Measurements from ENCODE around the gene CHDH. TPM values are rescaled to one million over a fixed set of nuclear protein-coding genes. Genes with fewer than 3 reads are reported as not detected.

CHDH gene
- total and polyA plus RNA-seq, 2 experiments from 2014 or later, result 2.3 to 6.6 TPM

- H3K9me2 ChIP-seq (ENCODE audit: insufficient read depth), result no peaks in the 10 kb centered on the region
- peaks cover 12% of the 10 kb centered on the region; the same call in 1 of the 3 replicates for H3K36me3 Mint-ChIP-seq (ENCODE audit: low read depth)
- TF ChIP-seq CTCF (conservative IDR thresholded peaks at IDR 0.05; ENCODE audit: low read depth in 2 of 2) (no peak), ZNF331 (CRISPR knock-in tag; IDR thresholded peaks at IDR 0.05; ENCODE audit: low read depth) (no peak), ETS1 (IDR thresholded peaks at IDR 0.05) (no peak), REST (IDR thresholded peaks at IDR 0.05; ENCODE audit: unreplicated experiment) (no peak), NANOG (IDR thresholded peaks at IDR 0.05; ENCODE audit: borderline replicate concordance) (no peak), ZNF114 (CRISPR knock-in tag; IDR thresholded peaks at IDR 0.05) (no peak), CREB1 (CRISPR knock-in tag; IDR thresholded peaks at IDR 0.05; ENCODE audit: low read depth) (no peak), EZH2 (IDR thresholded peaks at IDR 0.05; ENCODE audit: low read depth, unreplicated experiment) (no peak)
- H3K79me2 ChIP-seq (replicated peaks; ENCODE audit: insufficient read depth), result no peaks in the 10 kb centered on the region
- no peak overlapping the region for H3K4me3 Mint-ChIP-seq
- H3K27ac ChIP-seq (ENCODE audit: low read depth), result no peak overlapping the region
- H3K27me3 Mint-ChIP-seq (ENCODE audit: insufficient read depth, low read depth, poor library complexity), result peaks cover 2% of the 10 kb centered on the region
- H3K9me3 Mint-ChIP-seq, result no peaks in the 10 kb centered on the region
- no peak for ATAC-seq
- no peak overlapping the region for H3K4me2 ChIP-seq
- no peaks in the 10 kb centered on the region for H3K4me1 ChIP-seq (ENCODE audit: insufficient read depth)
- H3K27me3 ChIP-seq (ENCODE audit: insufficient read depth), result no peaks in the 10 kb centered on the region
- H2AFZ ChIP-seq, result no peak overlapping the region
- H3K4me3 ChIP-seq, result no peak overlapping the region
- no peak for DNase-seq (ENCODE audit: low spot score)
- H3K36me3 ChIP-seq (ENCODE audit: insufficient read depth), result no peaks in the 10 kb centered on the region; the same call in 1 of the 2 replicates
- no peak overlapping the region for H3K27ac Mint-ChIP-seq
- H3F3A ChIP-seq (replicated peaks; ENCODE audit: low read depth), result no peaks in the 10 kb centered on the region
- no peaks in the 10 kb centered on the region for H3K4me1 Mint-ChIP-seq
- H4K20me1 ChIP-seq (replicated peaks; ENCODE audit: insufficient read depth), result no peaks in the 10 kb centered on the region
These were observed 27.7 kb downstream of the CHDH start for GRCh38 chr3:53818221-53819162.
